NCI-H1930 (cell line): Measurements from ENCODE around the gene GTF2H2C.
"Not testable (repeated sequence)": the region's sequence is repeated elsewhere in the genome, so short reads cannot be mapped to it uniquely, and the experiment has no call there.

Experiments used
- DNase-seq, 2 experiments: peaks; one replicate each; lab custom pipeline; 2025; lab: John Stamatoyannopoulos, UW

GTF2H2C gene

GRCh38 chr5:69566172-69566571, 6.2 kb downstream of the GTF2H2C start:
- not testable (repeated sequence) for DNase-seq

GRCh38 chr5:69568072-69568471, 8.1 kb downstream of the GTF2H2C start:
- not testable (repeated sequence) for DNase-seq

GRCh38 chr5:69583356-69583755, 23.4 kb downstream of the GTF2H2C start:
- not testable (repeated sequence) for DNase-seq

- DNase-seq: not testable (repeated sequence)
Measured at GRCh38 chr5:69596114-69596840, 36.3 kb downstream of the GTF2H2C start.

- DNase-seq: not testable (repeated sequence)
Measured at GRCh38 chr5:69601947-69602346, 42.0 kb downstream of the GTF2H2C start.

GRCh38 chr5:69606839-69607238, 46.8 kb downstream of the GTF2H2C start:
- DNase-seq: not testable (repeated sequence)

- DNase-seq: not testable (repeated sequence)
Measured at GRCh38 chr5:69607750-69608149, 47.8 kb downstream of the GTF2H2C start.

- DNase-seq: not testable (repeated sequence)
Measured at GRCh38 chr5:69608861-69609496, 49.0 kb downstream of the GTF2H2C start.

- not testable (repeated sequence) for DNase-seq
Measured at GRCh38 chr5:69614843-69615242, 54.9 kb downstream of the GTF2H2C start.

GRCh38 chr5:69631879-69632278, 71.9 kb downstream of the GTF2H2C start:
- not testable (repeated sequence) for DNase-seq
